Glomerular visceral epithelial cell (primary cell): Measurements from ENCODE around the gene ATG7.
A peak's percentile ranks its signal among the peaks of the same experiment; 100 is the strongest.
"Not testable (repeated sequence)": the region's sequence is repeated elsewhere in the genome, so short reads cannot be mapped to it uniquely, and the experiment has no call there.

Experiments used
- DNase-seq: peaks from one replicate; pipeline ENCODE4 v3.0.0-alpha.2; 2016; ENCODE audit errors: extremely low spot score

The ATG7 gene

GRCh38 chr3:11389386-11390268 is 117.4 kb downstream of the ATG7 start:
- DNase-seq: no peak

GRCh38 chr3:11390411-11391131 is 118.4 kb downstream of the ATG7 start:
- peak; percentile 52 for DNase-seq

GRCh38 chr3:11391174-11391879 is 119.1 kb downstream of the ATG7 start:
- peak; percentile 92 for DNase-seq

- peak; percentile 84 for DNase-seq
Measured at GRCh38 chr3:11392014-11392859, 120.0 kb downstream of the ATG7 start.

GRCh38 chr3:11392860-11393114 is 120.6 kb downstream of the ATG7 start:
- DNase-seq: no peak

GRCh38 chr3:11393401-11393800 is 121.2 kb downstream of the ATG7 start:
- DNase-seq: no peak

GRCh38 chr3:11394392-11394791 is 122.2 kb downstream of the ATG7 start:
- no peak for DNase-seq

- DNase-seq: no peak
Measured at GRCh38 chr3:11400213-11400612, 128.0 kb downstream of the ATG7 start.

- no peak for DNase-seq
Measured at GRCh38 chr3:11401434-11401833, 129.2 kb downstream of the ATG7 start.

- no peak for DNase-seq
Measured at GRCh38 chr3:11405323-11405722, 133.1 kb downstream of the ATG7 start.

GRCh38 chr3:11407644-11408043 is 135.4 kb downstream of the ATG7 start:
- DNase-seq: no peak

GRCh38 chr3:11408324-11408859 is 136.2 kb downstream of the ATG7 start:
- DNase-seq: not testable (repeated sequence)

GRCh38 chr3:11410564-11410963 is 138.4 kb downstream of the ATG7 start:
- no peak for DNase-seq

- no peak for DNase-seq
Measured at GRCh38 chr3:11411956-11412355, 139.8 kb downstream of the ATG7 start.

- DNase-seq: no peak
Measured at GRCh38 chr3:11413071-11413470, 140.9 kb downstream of the ATG7 start.

GRCh38 chr3:11415099-11415498 is 142.9 kb downstream of the ATG7 start:
- no peak for DNase-seq

GRCh38 chr3:11420066-11420465 is 147.9 kb downstream of the ATG7 start:
- DNase-seq: no peak

- no peak for DNase-seq
Measured at GRCh38 chr3:11422291-11422690, 150.1 kb downstream of the ATG7 start.

- no peak for DNase-seq
Measured at GRCh38 chr3:11423868-11424267, 151.7 kb downstream of the ATG7 start.

GRCh38 chr3:11424277-11424676 is 152.1 kb downstream of the ATG7 start:
- no peak for DNase-seq

- DNase-seq: no peak
Measured at GRCh38 chr3:11430207-11430606, 158.0 kb downstream of the ATG7 start.

GRCh38 chr3:11430624-11431023 is 158.4 kb downstream of the ATG7 start:
- DNase-seq: no peak
